GM19328 (cell line): Measurements from ENCODE around the gene B3GLCT.
"Not testable (repeated sequence)": the region's sequence is repeated elsewhere in the genome, so short reads cannot be mapped to it uniquely, and the experiment has no call there.

Experiments
- ATAC-seq: cut with Tn5 transposase; IDR thresholded peaks from one replicate; pipeline ENCODE4 v1.9.1; 2021; ENCODE audit warnings: mild to moderate bottlenecking, moderate library complexity; ENCODE audit not compliant: unreplicated experiment

The B3GLCT gene

DNA sequence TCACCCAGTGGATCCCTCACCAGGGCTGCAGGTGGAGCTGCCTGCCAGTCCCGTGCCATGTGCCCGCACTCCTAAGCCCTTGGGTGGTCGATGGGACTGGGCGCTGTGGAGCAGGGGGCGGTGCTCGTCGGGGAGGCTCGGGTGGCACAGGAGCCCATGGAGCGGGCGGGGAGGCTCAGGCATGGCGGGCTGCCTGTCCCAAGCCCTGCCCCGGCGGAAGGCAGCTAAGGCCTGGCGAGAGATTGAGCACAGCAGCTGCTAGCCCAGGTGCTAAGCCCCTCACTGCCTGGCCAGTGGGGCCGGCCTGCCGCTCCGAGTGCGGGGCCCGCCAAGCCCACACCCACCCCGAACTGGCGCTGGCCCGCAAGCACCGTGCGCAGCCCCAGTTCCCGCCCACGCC is 16.8 kb upstream of the B3GLCT start:
- no peak for ATAC-seq

DNA sequence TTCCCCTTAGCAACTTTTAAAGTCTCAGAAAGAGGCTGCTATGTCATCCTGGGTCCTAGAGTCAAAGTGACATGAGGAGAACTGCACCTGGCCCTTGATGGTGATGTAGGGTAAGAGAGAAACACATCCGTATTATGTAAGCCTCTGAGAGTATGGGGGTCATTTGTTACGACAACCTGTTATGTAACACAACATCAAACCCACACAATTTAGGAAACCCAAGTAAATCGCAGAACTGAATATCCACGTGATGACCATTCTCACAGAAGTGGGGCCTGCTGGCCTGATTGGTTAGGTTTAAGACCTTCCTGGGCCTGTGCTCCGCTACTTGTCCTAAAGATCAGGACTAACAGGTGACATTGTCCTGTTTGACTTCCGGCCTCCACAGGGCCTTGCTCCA is 15.3 kb upstream of the B3GLCT start:
- ATAC-seq: no peak

DNA sequence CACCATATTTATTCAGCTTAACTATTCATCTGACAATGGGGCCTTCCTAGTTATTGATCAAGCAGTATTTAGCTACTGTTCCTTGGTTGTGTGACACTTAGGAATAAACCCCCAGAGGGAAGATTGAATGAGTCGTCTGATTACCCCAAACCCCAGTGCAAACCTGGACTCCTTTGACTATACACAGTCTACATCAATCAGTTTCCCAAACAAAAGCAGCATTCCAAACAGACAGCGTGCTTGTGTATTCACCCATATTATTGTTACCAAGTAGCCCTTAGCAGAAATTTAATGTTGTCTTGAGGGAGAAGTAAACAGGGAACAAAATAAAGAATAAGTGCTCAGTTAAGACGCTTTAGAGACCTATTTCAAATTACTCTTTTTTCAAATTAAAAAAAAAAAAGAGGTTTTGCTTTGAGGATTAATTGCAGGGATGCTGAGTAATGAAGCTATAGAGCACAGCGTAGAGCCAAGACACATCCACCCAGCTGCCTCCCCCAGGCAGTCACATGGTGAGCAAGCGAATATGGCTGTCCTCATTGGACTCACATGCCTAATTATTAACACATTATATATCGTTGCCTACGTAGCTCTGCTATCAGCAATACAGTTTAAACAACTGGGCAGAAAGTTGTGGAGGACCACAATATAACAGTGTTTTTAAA is 14.7 kb upstream of the B3GLCT start:
- ATAC-seq: no peak

DNA sequence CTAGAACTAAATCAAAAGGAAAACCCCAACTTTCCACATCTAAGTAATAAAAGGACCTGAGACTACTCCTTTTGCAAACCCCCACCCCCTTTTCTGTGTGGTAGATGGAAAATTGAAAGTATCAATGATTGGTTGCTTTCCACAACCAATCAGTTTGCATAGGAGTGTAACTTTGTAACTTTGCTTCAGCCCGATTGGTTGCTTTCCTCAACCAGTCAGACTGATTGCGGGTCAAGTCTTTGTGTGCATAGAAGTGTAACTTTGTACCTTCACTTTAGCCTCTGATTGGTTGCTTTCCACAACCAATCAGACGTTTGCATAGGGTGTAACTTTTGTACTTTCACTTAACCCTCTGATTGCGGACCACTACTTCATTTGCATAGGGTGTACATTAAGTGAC is 8.0 kb upstream of the B3GLCT start:
- ATAC-seq: no peak

DNA sequence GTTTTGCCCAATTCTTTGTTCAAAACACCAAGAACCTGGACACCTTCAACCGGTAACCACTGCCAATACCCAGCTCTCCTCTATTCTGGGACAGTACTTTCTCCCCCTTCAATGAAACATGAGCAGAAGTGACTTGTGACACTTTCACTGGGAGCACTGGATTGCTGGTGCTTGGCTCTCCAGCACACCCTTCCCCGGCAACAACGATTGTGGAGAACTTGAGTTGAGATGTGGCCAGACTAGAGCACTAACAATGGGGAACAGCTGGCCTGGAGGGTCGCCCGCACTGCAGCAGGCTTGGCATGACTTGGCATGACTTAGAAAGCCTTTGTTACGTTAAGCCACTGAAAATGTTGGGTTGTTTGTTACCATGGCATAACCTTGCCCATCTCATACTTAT is 7.5 kb upstream of the B3GLCT start:
- ATAC-seq: no peak

DNA sequence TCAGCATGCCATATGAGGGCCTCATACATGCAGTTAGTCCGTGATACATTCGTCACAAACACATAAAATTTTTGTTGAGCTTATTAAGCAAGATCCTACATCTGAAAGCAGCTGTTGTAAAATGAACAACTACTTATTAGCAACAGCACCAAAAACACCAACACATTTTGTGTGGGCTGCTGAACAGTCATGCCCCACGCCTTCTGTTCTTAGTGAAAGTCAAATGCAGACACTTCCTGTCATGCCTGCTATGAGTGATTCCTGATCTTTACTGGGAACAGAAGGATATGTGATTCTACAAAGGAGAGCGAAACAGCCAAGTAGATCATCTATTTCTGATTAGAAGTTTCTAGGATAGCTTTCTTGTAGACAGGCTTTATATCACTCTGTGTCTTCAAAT is 4.2 kb upstream of the B3GLCT start:
- no peak for ATAC-seq

DNA sequence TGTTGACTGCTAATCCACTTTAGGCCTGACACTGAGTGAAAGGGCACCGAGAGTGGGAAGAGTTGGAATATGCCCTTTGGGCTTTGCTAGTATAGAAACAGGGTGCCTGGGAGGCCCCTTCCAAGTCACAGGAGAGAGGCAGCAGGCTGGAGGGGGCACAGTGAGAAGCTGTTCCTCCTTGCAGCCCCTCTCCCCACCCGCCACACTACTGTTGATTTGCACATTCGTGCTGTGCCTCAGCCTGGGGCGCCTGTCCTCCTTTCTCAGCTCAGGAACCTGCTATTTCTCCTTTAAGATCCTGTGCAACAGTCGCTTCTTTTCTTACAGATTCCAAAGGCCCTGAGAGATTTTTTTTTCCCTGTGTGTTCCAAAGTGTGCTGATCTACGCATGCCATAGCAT is 2.8 kb upstream of the B3GLCT start:
- no peak for ATAC-seq

DNA sequence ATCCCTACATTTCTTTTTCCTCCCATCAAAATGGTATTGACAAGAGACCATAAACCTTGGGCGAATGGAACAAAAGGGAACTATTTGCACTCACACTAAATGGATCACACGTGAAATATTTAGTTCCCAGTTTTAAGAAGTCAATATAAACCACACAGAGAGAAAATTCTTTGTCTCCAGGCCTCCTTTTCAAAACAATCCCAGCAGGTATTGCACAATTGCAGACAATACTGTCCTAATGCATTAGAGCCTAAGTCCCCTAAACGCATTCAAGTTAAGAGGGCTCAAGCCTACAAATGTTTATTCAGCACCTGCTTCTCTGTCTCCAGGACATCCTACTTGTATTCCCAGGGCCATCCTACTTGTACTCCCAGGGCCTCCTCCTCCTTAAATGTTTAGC is 1.3 kb upstream of the B3GLCT start:
- no peak for ATAC-seq

DNA sequence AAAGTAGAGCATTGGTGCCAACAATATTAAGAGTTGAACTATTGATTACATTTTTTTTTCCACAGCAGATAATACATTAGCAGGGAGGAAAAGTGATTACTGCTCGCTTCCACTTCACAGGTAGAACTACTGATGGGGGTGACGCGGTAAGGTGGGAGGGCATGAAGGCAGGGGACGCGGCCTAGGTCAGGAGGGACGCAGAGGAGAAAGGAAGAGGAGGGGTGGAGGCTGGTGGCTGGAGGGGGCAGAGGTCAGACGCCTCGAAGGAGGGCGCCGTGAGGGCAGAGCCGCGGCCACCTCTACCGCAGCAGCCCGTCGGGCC is 287 bp upstream of the B3GLCT start:
- no peak for ATAC-seq

DNA sequence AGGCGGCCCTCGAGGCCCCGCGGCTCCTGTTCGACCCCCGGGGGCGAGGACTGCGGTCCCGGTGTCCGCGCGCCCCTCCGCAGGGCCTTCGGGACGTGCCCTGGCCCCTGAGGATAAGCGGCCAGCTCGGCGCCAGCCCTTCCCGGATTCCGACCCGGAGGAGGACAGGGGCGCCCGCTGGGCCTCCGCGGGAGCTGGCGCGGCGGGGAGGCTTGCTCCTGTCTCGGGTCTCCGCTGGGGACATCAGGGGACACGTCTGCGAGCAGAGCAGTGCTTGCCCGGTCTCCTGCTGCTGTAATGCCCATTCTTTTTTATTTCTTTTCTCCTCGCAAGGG is 829 bp downstream of the B3GLCT start:
- ATAC-seq: peak; percentile 11

DNA sequence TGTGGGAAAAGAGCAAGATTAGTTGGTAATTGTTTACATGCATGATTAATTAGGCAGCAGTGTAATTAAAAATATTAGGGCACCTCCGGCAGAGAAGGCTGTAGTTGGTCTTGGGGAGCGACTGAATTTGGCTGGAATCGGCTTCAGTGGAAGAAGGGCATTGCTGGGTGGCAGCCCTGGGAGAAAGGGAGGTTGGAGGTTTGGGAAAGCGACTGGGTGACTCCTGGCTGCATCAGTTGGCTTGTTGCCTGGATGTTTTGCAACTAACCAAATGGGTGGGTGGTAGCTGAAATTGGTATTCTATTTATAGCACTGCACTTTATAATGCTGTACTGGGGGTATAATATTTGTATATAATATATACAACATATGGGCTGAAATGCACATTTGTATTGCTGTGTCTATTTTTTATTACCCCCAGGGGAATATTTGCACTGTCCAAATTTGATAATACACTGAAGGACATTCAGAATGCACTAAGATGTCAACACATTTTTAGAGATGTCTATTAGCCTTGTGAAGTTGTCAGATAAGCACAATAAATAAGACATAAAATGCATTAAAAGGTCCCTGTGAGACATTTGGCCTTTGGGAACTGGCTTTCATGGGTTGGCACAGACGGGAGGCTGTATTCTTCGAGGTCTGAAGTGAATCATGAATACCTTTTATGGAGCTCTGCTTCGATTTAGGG is 1.7 kb downstream of the B3GLCT start:
- no peak for ATAC-seq

DNA sequence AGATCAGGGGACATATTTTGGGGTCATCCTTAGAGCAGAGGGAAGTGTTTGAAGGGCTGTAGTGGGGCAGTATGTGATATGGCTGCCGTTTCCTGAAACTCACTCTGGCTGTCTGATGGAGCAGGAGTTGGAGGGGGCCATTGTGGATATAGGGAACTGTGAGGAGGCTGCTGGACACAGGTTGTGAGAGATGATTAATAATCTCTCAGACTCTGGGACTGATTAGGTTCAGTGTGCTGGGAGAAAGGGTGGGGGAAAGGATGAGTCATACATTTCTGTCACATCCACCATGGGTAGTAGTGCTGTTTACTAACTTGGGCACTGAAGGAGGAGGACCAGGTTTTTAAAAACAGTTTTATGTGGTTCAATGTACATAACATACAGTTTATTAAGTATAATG is 4.8 kb downstream of the B3GLCT start:
- no peak for ATAC-seq

DNA sequence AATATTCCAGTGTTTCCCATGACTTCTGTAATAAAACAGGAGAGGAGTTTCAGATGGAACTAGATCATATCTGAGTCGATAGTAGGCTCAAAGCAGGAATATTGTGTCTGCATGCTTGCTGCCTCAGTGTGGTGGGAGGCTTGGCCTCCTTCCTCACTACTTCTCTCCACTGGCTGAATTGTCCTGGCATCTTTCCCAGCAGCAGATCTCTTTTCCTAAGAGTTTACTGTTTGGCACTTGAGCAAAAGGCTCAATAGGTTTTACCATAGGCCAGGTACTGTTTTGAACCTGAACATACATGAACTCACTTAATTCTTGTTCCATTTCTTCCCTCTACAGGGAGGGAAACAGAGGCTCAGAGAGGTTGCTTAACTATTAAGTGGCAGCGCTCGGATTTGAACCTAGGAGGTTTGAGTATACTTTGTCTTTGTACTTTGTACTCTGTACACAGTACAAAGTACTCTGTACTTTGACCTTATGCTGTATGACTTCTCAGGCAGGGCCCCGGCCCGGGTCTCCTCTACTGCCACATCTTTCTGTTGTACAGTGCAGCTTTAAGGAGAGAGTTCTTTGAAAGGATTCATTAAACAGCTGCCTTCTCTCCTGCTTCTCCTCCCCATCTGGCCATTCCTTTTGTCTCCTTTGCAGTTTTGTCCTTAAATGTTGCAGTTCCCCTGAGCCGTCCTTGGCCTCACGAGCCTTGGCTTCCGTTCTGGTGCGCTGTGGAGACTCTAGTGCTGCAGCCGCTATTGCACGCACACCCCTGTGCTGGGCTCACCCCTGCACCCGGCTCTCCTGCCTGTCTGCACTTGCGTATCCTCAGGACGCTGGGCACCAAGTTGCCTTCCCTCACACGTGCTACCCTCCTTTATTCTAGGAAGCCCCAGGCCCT is 8.1 kb downstream of the B3GLCT start:
- no peak for ATAC-seq

DNA sequence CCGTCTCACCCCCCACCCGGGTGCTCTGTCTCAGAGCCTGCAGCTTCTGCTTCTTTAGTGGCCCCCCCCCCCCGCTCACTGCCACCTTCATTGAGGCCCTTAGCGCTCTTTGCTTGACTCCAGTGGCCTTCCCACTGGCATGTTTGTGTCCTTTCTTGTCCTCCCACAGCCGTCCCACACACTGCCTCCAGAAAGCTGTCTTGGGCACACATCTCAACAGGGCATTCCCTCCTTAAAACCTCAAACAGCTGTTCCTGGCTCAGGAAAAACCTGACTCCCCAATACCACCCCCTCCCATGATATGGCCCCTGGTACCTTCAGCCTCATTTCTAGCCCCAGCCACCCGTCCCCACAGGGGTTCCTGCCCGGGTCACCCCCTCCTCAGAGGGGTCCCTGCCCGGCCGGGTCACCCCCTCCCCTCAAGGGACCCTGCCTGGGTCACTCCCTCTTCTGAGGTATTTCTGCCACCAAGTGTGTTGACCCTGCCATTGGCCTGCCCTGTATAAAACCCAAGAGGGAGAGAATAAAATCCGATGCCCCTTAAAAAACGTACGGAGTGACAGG is 8.9 kb downstream of the B3GLCT start:
- no peak for ATAC-seq

DNA sequence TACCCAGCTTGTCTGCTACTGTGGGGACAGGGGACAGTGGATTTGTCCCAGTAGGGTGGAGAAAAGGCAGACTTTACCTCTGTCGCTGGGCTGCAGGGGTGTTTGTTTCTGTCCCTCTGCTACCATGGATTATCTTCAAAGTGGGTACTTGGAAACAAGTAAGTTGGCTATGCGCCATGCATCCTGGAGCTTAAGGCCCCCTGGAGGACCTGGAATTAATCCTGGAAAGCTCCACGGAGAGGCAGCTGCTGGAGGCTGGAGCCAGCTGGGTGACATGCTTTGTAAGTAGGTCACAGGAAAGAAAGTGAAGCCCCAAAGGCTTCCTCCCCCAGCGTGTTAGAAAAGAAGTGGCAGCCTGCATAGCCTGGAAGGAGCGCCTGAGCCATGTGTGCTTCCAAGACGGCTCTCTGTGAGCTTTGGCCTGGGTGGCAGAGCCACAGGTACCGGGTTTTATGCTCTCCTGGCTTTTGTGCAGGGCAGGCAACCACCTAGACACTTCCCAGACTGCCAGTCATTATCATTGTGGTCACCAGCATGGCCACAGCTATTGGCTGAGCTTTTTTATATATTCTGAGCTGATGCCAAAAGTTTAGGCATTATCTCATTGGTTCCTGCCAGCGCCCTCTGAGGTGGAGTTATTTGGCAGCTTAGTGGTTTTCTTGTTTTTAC is 9.5 kb downstream of the B3GLCT start:
- no peak for ATAC-seq

DNA sequence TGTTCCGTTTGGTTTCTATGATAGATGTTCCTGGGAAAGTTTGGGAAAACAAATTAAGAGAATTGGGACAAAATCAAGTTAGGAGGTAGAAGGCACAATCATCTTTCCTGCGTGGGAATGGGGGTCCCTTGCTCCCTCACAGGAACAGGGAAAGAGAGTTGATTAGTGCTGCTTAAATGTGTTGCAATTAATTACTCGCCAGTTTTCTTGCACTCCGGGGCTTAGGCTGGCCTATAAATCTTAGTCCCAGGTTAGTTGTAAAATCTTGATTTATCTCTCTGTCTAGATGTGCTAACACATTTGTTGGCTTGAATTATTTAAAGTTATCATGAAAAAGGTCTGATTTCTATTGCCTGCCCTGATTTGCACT is 10.1 kb downstream of the B3GLCT start:
- ATAC-seq: no peak

DNA sequence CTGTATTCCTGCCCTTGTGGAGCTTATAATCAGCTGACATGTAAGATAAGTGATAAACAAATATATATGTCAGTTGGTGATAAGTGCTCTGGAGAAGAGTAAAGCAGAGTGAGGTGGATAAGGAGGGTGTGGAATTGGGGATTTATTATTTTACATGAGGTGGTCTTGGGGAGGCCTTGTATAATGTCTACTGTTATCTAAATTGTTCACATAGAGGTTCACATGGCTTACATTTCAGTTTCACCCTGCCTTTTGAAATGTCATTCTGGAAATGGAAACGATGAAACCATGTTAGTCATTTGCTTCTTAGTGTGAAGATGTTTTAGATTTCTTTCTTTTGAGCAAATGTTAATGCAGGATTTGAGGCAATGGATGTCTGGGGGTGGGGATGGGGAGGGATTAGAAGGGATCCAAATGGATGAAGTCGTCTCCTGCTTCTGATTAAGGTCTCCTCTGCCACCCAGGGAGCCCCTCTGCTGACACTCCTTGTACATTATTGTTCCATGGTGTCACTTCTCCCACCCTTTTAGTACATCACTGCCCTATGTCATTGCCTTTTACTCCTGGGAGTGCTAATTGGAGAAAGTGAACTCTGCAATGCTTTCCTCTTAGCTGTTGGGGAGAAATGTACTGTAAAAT is 14.0 kb downstream of the B3GLCT start:
- ATAC-seq: no peak

DNA sequence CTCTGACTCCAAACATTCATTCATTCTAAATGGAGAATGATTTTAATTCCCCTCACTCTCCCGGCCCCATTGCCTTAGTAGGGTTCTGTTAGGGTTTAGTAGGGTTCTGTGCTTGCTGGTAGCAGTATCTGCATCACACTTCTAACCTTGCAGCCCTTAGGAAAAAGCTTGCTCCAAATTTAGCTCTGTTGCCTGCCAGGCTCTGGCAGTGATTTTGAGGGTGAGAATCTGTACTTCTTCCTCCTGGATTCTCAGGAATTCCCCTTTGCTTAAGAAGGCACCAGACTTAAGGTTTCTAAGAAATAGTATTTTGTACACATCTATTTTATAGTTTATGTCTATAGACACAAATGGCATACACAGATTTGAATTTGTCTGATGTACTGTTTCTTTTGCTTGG is 14.7 kb downstream of the B3GLCT start:
- no peak for ATAC-seq

DNA sequence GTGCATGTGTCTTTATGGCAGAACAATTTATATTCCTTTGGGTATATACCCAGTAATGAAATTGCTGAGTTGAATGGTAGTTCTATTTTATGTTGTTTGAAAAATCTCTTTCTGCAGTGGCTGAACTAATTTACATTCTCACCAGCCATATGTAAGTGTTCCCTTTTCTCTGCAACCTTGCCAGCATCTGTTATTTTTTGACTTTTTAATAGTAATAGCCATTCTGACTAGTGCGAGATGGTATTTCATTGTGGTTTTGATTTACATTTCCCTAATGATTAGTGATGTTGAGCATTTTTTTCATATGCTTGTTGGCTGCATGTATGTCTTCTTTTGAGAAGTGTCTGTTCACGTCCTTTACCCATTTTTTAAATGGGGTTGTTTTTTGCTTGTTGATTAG is 17.1 kb downstream of the B3GLCT start:
- not testable (repeated sequence) for ATAC-seq

DNA sequence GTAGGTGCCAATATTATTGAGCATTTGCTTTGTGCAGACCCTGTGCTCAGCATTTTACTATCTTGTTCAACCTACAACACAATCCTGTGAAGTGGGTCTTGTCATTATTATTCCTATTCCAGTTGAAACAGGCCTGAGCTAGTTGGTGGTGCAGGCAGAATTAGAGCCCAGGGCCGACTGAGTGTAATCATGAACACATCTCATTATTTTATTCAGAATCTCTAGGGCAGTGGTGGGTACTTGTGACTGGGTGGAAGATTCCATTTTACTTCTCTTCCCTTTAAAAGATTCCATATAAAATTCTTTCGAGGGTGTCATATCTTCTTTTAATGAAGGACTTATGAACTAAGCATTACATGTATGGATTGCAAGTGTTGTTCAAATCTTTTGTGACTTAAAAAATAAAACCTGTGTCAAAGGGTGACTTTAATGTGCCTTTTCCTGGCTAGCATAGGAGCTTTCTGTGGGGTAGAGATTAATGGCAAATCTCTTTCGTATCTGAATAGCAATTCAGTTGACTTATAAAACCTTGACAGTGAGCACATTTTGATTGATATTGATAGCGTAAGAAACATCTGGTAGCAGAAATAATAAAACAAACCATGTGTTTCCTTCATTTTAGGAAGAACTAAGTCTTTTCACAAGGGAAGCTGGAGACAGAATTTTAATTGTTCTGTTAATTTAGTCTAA is 20.3 kb downstream of the B3GLCT start:
- ATAC-seq: no peak
